C4-2B (cell line): ENCODE results near the gene ANKRD55.
"Not testable (repeated sequence)": the region's sequence is repeated elsewhere in the genome, so short reads cannot be mapped to it uniquely, and the experiment has no call there.

Source experiments
- ZFX ChIP-seq: fragments of 450-650 bp; IDR thresholded peaks from 2 replicates; pipeline ENCODE4 v1.6.1; 2017
- TF ChIP-seq, protein P1 (sequence below): fragments of 450-650 bp; conservative IDR thresholded peaks from 2 replicates; pipeline ENCODE4 v1.5.1; 2017; ENCODE audit warnings: mild to moderate bottlenecking

DNA sequence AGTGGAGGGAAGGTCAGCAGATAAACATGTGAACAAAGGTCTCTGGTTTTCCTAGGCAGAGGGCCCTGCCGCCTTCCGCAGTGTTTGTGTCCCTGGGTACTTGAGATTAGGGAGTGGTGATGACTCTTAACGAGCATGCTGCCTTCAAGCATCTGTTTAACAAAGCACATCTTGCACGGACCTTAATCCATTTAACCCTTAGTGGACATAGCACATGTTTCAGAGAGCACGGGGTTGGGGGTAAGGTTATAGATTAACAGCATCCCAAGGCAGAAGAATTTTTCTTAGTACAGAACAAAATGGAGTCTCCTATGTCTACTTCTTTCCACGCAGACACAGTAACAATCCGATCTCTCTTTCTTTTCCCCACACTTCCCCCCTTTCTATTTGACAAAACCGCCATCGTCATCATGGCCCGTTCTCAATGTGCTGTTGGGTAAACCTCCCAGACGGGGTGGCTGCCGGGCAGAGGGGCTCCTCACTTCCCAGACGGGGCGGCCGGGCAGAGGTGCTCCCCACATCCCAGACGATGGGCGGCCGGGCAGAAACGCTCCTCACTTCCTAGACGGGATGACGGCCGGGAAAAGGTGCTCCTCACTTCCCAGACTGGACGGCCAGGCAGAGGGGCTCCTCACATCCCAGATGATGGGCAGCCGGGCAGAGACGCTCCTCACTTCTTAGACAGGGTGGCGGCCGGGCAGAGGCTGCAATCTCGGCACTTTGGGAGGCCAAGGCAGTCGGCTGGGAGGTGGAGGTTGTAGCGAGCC lies 24.8 kb upstream of the ANKRD55 start:
- TF ChIP-seq, protein P1, sequence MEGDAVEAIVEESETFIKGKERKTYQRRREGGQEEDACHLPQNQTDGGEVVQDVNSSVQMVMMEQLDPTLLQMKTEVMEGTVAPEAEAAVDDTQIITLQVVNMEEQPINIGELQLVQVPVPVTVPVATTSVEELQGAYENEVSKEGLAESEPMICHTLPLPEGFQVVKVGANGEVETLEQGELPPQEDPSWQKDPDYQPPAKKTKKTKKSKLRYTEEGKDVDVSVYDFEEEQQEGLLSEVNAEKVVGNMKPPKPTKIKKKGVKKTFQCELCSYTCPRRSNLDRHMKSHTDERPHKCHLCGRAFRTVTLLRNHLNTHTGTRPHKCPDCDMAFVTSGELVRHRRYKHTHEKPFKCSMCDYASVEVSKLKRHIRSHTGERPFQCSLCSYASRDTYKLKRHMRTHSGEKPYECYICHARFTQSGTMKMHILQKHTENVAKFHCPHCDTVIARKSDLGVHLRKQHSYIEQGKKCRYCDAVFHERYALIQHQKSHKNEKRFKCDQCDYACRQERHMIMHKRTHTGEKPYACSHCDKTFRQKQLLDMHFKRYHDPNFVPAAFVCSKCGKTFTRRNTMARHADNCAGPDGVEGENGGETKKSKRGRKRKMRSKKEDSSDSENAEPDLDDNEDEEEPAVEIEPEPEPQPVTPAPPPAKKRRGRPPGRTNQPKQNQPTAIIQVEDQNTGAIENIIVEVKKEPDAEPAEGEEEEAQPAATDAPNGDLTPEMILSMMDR = not testable (repeated sequence)
- TF ChIP-seq ZFX = not testable (repeated sequence)
